Measurements from ENCODE around the gene CA10.

- no peak for TF ChIP-seq CTCF (conservative IDR thresholded peaks at IDR 0.05; ENCODE audit: low read depth, low read length)
- no peak for TF ChIP-seq EZH2 (IDR thresholded peaks at IDR 0.05; ENCODE audit: borderline replicate concordance, low read depth, low read length, poor library complexity, severe bottlenecking)
These were observed 196.8 kb downstream of the CA10 start for GRCh38 chr17:51961689-51962088.

All from A673 (cell line).